Stimulated activated CD4-positive, alpha-beta T cell treated with anti-CD3 and anti-CD28 coated beads, TNF-alpha, amount 100 ng/mL, for 1 hour (primary cell): Measurements from ENCODE around the gene GJD4.

Source experiments
- DNase-seq, 3 donors: peaks; one replicate each; pipeline ENCODE4 v3.0.0-alpha.2; 2020; ENCODE audit warnings: low read depth in 3 of 3, low spot score in 1 of 3

The GJD4 gene

DNA sequence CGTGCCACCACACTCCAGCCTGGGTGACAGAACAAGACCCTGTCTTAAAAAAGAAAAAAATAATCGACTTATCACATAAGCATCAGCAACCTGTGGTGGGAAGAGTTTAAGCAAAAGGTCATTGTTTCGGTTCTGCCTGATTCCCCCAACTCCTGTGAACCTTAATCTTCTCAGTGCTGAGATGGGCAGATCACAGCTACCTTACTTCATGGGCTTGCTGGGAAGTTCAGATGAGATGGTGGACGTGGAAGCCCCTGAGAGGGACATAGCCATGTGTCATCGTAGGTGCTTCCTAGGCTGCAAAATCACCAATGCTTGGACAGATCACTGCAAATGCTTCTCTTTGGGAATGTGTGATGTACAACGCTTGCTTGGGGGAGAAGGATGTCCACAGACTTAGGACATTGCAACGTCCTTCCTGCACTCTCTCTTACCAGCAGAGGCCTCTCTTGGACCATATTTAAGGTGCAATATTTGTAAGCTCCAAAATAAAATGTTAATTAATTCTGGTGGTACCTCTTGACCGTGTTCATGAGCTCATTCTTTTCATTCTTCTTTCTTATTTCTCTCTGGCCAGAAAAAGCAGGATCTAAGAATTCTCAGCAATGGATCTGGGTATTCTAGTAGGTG is 8.6 kb downstream of the GJD4 start:
- DNase-seq: no peak

DNA sequence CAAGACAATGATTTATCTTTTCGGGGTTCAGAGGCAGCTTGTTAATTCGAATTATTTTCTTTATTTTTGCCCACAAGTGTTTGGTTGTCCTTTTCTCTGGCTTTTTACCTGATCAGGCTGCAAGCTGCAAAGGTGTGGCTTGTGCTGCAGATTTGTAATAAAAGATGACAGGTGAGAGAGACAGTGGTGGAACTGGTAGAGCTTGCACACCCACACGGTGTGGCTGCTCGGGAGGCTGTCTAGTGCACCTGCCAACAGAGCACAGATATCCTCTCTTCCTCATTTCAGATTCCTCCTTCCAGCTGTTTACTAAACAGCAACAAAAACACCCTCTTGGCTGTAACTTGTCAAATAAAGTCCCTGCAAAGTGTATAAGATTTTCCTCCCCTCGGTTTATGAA is 9.2 kb downstream of the GJD4 start:
- no peak for DNase-seq

DNA sequence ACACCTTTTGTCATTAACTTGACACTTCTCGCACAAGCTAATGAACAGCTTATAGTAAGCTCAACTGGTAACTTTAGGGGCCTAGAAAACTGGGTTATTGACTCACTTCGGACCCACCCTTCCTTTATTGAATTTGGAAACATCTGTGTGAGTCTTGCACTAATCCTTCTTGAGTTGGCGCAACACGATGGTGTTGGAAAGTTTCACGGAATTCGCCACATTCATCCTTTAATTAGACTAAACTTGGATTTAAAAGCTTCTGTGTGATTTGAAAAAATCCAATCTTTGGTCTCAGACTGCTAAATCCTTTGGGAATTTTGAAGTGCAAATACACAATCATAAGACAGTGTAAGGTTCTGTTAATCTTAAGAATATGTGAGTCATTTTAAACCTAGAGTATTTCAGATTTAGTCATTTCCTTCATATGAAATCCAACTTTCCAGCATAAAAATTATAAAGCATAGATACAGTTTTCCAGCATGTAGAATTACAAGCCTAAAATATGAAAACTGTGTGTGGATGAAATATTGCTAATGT is 21.9 kb downstream of the GJD4 start:
- DNase-seq: no peak

DNA sequence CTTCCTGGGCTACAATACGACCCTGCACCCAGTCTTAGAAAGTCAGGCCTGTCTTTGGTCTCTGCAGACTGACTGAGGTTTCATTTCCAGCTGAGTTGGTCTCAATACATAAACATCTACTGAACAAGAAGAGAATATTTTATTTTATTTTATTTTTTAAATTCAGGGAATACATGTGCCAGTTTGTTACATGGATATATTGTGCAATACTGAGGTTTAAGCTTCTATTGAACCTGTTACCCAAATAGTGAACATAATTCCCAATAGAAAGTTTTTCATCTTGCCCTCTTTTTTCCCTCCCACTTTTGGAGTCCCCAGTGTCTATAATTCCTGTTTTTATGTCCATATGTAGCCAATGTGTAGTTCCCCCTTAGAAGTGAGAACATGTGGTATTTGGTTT is 26.3 kb downstream of the GJD4 start:
- DNase-seq: no peak

DNA sequence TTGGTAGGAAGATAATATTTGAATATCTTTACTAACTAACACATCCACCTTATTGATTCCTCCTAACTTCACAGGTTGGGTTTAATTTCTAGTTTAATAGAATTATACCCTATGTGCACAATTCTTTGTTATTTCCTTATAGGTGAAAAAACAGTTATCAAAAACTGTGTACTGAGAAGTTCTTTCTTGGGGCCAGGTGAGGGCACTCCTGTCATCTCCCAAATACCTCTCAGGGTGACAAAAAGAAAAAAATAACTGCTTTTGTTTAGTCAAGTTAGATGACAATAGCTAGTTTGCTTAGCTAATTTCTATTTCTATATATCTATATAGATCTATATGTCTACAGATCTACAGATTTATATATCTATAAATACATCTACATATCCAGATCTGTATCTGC is 26.9 kb downstream of the GJD4 start:
- DNase-seq: no peak

DNA sequence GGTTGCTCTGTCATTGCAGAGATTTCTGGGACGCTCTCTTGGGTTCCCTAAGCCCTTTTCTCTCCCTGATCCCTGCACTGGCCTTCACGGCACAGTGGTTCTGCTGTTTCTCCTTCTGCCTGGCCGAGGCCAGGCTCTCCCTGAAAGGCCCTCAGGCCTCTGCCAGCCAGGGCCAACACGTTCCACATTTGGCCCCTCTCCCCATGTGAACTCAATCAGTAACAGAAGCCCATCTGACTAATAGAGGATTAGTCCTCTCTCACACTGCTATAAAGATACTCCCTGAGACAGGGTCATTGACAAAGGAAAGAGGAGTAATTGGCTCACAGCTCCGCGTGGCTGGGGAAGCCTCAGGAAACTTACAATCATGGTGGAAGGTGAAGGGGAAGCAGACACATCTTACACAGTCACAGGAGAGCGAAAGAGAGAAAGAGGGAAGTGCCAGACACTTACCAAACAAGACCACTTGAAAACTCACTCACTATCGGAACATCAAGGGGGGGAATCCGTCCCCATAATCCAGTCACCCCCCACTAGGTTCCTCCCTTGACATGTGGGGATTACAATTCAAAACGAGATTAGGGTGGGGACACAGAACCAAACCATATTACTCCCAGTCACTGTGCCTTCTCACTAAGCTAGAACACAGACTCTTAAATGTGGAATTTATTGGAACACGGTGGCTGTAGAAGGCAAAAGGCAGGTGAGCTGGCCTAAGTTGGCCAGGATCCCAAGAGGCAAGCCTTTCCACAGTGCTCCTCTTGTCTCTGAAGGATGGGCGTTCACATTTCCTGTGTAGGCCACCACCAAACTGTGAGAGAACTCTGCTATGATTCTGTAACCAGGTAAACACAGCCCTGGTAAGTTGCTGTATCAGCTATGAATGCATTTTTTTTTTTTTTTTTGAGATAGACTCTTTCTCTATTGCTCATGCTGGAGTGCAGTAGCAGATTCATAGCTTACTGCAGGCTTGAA is 28.2 kb downstream of the GJD4 start:
- no peak for DNase-seq

DNA sequence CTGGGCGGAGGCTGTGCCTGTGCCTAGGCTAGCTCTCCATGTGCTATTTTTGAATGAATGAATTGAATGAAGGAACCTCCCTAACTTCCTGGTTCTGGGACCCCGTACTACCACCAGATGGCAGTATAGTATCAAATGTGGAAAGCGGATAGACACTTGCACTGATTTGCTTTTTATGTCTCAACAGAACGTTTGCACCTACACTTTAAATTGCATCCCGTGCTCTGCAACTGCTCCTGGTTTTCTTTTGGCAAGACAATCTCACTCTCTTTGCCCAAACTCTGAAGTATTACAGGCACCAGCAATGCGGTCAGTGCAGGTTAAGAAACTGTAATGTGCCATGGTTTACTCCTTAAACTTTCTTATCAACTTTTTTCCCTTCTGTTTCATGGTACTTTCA is 30.4 kb downstream of the GJD4 start:
- peak in 1 of 3 donors; percentile 23 for DNase-seq

DNA sequence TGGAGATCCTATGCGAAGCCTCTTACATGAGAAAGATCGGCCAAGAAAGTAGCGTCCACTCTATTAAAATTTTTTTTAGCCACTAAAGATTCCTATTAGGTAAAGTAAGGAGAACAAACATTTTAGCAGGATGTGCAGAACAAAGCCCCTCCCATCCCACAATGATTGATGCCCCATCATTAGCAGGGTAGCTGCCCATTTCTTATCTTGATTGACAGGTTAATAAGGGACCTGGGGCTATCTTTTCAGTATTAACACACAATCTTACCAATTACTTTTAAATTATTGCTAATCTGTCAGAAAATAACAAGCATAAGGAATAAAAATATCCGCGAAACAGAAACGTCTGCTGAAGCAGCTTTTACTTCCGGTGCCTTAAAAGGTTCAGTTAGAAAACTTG is 31.8 kb downstream of the GJD4 start:
- DNase-seq: no peak

DNA sequence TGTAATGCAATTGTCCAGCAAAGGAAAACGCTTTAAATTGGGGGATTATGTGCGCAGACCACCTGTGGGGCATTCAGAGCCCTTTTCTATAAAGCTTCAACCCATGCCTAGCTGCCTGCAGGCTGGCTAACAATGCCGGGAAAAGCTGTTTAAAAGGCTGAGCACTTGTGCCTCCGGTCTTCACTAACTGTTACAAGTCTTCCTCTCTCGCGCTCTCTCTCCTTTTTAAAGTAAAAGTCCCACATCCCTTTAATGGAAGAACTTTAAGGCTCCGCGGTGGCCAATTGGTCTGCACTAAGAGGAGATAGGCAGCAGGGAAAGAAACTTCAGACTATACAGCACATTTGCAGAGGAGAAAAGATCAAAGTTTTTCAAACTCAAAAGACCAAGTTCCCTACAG is 32.3 kb downstream of the GJD4 start:
- DNase-seq: no peak

DNA sequence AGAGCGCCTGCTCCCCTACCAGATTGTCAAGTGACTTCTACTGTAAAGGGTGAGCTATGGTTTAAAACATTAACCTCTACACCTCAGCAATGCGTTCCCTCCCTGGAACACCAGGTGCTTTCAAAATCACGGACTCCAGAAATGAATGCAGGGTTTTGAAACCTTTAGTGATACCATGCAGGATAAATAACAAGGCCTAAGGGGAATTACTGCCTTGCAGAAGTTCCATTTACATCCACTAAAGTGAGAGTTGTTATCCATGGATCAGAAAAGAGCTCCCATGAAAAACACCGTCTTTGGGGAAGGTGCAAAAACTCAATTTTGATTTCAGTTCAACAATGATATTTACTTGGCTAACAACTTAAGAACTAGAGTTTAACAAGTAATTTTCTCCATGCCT is 33.0 kb downstream of the GJD4 start:
- DNase-seq: no peak

DNA sequence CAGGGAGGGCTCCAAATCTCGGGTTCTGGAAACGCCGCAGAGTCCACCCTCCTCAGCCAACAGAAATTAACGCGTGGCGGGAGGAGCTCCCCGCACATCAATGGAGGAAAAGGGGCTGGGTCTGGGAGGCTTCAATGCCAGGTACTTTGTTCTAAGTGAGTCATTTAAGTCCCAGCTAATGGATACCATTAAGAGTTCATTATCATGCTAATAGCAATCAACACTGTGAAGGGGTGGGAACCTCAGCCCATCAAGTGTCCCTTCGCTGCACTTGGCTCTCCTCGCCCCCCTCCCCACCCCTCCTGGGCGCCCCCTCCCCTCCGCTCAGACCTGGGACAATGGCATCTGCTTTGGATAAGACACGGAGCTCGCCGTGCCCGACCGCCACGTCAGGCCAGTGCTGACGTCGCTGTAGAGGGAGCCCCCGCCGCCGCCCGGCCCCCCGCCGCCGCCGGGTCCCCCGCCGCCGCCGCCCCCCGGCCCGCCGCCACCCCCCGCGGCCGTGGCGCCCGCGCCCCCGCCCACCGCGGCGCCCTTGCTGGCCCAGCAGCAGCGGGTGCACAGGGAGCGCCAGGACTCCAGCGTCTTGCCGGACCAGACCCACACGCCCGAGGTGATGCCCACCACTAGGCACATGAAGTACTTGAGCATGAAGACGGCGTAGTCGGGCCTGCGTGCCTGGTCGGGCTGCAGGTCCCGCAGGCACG is 34.0 kb downstream of the GJD4 start:
- no peak for DNase-seq

DNA sequence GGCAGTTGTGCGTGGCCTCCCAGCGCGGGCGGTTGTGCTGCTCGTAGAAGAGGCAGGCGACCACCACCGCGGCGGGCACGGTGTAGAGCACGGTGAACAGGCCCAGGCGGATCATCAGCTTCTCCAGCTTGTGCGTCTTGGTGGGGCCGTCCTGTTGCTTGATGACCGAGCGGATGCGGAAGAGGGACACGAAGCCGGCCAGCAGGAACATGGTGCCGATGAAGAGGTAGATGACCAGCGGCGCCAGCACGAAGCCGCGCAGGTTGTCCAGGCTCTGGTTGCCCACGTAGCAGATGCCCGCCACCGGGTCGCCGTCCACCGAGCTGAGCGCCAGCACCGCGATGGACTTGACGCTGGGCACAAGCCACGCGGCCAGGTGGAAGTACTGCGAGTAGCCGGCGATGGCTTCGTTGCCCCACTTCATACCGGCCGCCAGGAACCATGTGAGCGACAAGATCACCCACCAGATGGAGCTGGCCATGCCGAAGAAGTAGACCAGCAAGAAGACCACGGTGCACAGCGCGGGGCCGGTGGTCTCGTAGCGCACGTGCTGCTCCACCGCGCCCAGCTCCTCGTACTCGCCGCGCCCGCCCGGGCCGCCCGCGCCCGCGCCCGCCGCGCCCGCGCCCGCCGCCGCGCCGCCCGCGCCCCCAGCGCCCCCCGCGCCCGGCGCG is 34.7 kb downstream of the GJD4 start:
- no peak for DNase-seq

DNA sequence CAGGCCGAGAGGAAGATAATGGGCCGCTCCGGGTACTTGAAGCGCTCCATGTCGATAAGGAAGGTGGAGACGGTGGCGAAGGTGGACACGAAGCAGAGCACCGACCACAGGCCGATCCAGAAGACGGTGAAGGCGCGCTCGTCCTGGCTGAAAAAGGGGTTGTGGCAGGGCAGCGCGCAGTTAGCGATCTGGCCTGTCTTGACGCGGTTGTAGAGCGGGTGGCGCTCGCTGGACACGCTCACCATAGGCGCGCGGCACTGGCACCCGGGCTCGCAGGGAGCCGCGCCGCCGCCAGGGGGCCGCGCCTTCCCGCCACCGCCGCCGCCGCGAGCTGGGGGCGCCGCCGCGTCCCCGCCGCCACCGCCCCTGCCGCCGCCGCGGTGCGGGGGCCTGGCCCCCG is 35.3 kb downstream of the GJD4 start:
- DNase-seq: peak in 1 of 3 donors; percentile 42

DNA sequence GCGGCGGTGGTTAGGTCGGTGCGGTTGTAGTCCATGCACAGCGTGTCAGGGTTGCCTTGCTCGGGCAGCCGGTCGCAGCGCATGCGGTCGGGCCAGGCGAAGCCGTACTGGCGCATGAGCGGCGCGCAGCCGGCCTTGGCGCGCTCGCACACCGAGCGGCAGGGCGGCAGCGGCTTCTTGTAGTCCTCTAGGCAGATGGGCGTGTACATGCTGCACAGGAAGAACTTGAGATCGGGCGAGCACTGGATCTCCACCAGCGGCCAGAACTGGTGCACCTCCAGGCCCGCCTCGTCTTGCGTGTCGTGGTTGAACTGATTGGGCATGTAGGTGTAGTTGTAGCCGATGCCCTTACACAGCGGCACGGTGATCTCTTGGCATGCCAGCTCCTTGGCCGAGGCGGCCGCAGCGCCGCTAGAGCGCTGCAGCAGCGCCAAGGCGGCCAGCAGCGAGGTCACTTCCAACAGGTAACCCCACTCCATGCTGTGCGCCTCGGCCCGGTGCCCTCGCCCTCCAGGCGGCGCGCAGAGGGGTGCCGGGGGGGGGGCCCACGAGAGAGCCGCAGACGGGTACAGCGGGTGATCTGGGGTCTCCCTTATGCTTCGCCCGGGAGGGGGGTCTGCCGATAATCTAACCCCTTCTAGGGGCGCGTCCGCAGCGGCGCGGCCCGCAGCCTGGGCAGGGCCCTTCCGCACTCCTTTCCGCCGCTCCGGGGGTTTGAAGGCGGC is 36.0 kb downstream of the GJD4 start:
- no peak for DNase-seq

DNA sequence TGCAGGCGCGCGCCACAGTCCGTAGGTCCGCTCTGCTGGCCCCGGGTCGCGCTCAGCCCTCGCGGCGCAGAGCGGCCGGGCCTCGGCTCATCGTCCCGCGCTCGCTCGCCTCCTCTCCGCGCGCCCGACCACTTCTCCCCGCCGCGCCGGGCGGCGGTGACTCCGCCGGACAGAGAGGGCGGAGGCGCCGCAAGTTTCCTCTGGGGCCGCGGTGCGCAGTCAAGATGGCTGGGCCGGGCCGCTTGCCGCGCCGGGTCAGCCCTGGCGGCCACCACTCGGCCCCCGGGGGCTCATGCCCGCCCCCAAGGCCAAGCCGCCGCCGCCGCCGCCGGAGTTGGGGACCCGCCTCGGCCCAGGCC is 36.5 kb downstream of the GJD4 start:
- DNase-seq: no peak

DNA sequence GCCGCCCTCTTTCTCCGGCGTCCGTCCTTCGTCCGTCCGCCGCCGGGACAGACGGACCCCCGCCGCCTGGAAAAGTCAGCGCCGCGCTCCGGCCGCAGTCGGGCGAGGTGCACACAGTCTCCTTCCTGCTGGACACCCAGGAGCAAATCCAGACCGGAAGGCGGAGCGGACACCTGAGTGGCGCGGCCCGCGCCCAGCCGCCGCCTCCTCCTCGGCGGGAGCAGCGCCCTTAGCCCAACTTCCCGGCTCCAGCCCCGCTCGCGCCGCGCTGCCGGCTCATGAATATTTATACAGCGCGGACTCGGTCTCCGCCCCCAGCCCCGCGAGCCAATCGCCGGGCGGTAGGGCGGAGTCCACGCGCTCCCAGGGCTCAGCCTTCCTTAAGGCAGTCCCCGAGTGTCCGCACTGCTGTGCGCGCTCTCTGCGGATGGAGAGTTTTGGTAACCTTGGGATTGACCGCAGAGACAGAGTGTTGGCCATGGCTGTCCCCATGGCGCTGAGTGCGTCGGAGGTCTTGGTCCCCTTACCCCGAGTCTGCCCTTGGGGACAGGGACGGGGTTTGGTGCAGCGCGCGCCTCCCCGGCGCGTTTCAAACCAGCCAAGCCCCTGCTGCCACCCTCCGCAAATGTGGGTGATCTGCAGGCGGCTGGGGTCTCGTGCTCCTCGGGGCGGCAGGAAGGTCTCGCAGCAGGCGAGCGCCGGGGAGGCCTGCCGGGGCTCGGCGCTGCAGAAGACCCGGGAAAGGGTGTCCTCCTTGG is 37.1 kb downstream of the GJD4 start, which contains the start of gene FZD8:
FZD8 (minus strand) TSS at position 262 of the 758 bp plus-strand sequence. CDS start 867 bp downstream, outside the sequence.
- DNase-seq: peak in 2 of 3 donors; percentile 34 to 58

DNA sequence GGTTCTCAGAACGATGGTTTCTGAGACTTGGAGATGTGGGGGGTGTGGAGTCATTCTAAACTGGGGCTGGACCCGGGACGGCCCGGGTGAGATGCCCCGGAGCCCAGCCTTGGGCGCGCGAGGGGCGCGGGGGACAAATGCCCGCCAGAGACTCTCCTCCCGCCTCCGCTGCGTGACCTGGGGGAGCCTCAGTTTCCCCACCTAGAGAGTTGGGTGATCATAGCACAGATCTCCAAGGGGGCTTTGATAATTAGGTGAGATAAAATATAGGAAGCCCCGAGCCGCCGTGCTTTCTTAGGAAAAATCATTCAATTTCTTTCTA is 37.6 kb downstream of the GJD4 start:
- DNase-seq: no peak

DNA sequence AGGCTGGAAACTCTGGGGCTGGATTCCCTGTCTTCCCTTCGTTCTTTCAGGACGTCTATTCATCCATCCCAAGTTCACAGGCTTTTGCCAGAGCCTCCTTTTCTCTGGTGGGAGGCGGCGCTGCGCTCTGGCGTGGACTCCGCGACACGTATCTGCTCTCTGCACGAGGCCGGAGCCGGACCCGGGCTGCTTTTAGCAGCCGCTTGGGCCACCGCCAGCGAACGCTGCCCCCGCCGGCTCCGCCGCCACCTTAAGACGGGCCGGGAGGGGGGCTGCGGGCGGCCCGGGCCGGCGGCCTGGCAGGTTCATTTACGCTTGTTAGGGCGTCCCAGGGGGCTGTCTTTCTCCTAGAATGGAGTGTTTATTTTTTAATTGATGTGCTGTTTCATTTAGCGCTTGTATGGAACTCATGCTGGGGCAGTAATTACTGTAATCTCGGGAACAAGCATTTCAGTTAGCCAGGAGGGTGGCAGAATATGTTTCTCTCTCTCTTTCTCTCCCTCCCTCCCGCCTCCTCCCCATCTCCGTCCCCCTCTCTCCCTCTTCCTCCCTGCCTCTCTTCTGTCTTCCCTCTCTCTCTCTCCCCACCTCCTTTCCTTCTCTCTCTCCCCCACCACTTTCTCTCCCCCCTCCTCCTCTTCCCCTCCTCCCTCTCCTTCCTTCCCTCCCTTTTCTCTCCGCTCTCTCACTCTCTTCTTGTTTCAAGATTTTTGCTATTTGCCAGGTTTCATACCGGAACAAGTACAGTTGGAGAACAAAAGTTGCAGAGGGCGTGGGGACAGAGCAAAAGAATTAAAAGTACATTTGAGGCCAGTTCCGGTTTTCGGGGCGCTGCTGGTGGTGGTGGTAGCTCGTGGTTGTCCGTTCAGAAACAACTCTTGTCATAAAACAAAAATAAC is 38.3 kb downstream of the GJD4 start:
- DNase-seq: no peak
